Mesenchymal stem cell (in vitro differentiated cells and primary cell): ENCODE results near the gene TECPR2.

ENCODE experiments used
- DNase-seq: peaks from one replicate; pipeline ENCODE4 v3.0.0-alpha.2; 2013
- H2AFZ ChIP-seq: one replicate; pipeline ENCODE4 v1.6.1; 2013; ENCODE audit warnings: low read depth, mild to moderate bottlenecking, control low read depth, inconsistent platforms, low read length, moderate library complexity
- H2AK5ac ChIP-seq: 2 replicates; pipeline ENCODE4 v1.6.1; 2013; ENCODE audit warnings: low read length, moderate library complexity, mild to moderate bottlenecking, inconsistent platforms; ENCODE audit not compliant: severe bottlenecking
- H2BK120ac ChIP-seq: one replicate; pipeline ENCODE4 v1.6.1; 2013; ENCODE audit warnings: low read depth, mild to moderate bottlenecking, inconsistent platforms, low read length, moderate library complexity
- H2BK12ac ChIP-seq, 2 experiments: one replicate each; pipeline ENCODE4 v1.6.1; 2013; ENCODE audit warnings: inconsistent platforms in 2 of 2, low read length in 2 of 2, mild to moderate bottlenecking in 2 of 2, moderate library complexity in 2 of 2, control low read depth in 1 of 2
- H2BK15ac ChIP-seq: one replicate; pipeline ENCODE4 v1.6.1; 2013; ENCODE audit warnings: mild to moderate bottlenecking, low read depth, inconsistent platforms; ENCODE audit not compliant: poor library complexity, severe bottlenecking
- H2BK5ac ChIP-seq: 2 replicates; pipeline ENCODE4 v1.6.1; 2013; ENCODE audit warnings: low read depth, mild to moderate bottlenecking, low read length, control low read depth, inconsistent platforms; ENCODE audit not compliant: poor library complexity, severe bottlenecking
- H3K14ac ChIP-seq, 2 experiments: one replicate each; pipeline ENCODE4 v1.6.1; 2013; ENCODE audit warnings: inconsistent platforms in 2 of 2, low read length in 2 of 2, control low read depth in 1 of 2, mild to moderate bottlenecking in 1 of 2, moderate library complexity in 1 of 2
- H3K18ac ChIP-seq, 2 experiments: one replicate each; pipeline ENCODE4 v1.6.1; 2013; ENCODE audit warnings: inconsistent platforms in 2 of 2, low read length in 2 of 2, control low read depth in 1 of 2, low read depth in 1 of 2, mild to moderate bottlenecking in 1 of 2
- H3K23ac ChIP-seq, 2 experiments: one replicate each; pipeline ENCODE4 v1.6.1; 2013; ENCODE audit warnings: inconsistent platforms in 2 of 2, low read length in 2 of 2, mild to moderate bottlenecking in 2 of 2, moderate library complexity in 2 of 2, control low read depth in 1 of 2
- H3K27ac ChIP-seq: 2 replicates; pipeline ENCODE4 v1.5.1; 2013; ENCODE audit warnings: mild to moderate bottlenecking, moderate library complexity, low read length, control low read depth, inconsistent platforms; ENCODE audit not compliant: poor library complexity, severe bottlenecking
- H3K27me3 ChIP-seq, 2 experiments: 2 replicates each; pipeline versions ENCODE4 v1.6.1 to v1.7.0; 2013; ENCODE audit warnings: low read length in 2 of 2, mild to moderate bottlenecking in 2 of 2, moderate library complexity in 2 of 2, control low read depth in 1 of 2, inconsistent platforms in 1 of 2; ENCODE audit not compliant: control insufficient read depth in 1 of 2, insufficient read depth in 1 of 2
- H3K36me3 ChIP-seq, 2 experiments: 2 replicates each; pipeline versions ENCODE4 v1.6.1 to v1.7.0; 2013; ENCODE audit warnings: low read length in 2 of 2, control low read depth in 1 of 2, inconsistent platforms in 1 of 2, low read depth in 1 of 2, mild to moderate bottlenecking in 1 of 2; ENCODE audit not compliant: insufficient read depth in 2 of 2, control insufficient read depth in 1 of 2
- H3K4ac ChIP-seq, 2 experiments: one replicate each; pipeline ENCODE4 v1.6.1; 2013; ENCODE audit warnings: inconsistent platforms in 2 of 2, low read length in 2 of 2, mild to moderate bottlenecking in 2 of 2, moderate library complexity in 2 of 2, control low read depth in 1 of 2, low read depth in 1 of 2
- H3K4me1 ChIP-seq: 2 replicates; pipeline ENCODE4 v1.6.1; 2013; ENCODE audit warnings: low read depth, low read length, control low read depth; ENCODE audit not compliant: control insufficient read depth, insufficient read depth
- H3K4me2 ChIP-seq: 2 replicates; pipeline ENCODE4 v1.6.1; 2013; ENCODE audit warnings: low read length, mild to moderate bottlenecking, inconsistent platforms; ENCODE audit not compliant: poor library complexity, severe bottlenecking
- H3K4me3 ChIP-seq, 2 experiments: 2 replicates each; pipeline versions ENCODE4 v1.5.1 to v1.7.0; 2013; ENCODE audit warnings: low read length in 2 of 2, mild to moderate bottlenecking in 2 of 2, control low read depth in 1 of 2, low read depth in 1 of 2; ENCODE audit not compliant: insufficient read depth in 1 of 2
- H3K79me1 ChIP-seq: replicated peaks from 2 replicates; pipeline ENCODE4 v1.6.1; 2013; ENCODE audit warnings: mild to moderate bottlenecking, control low read depth, low read length, inconsistent platforms; ENCODE audit not compliant: poor library complexity, severe bottlenecking
- H3K9ac ChIP-seq: 2 replicates; pipeline ENCODE4 v1.7.0; 2013; ENCODE audit warnings: mild to moderate bottlenecking, low read length, moderate library complexity
- H3K9me3 ChIP-seq: 2 replicates; pipeline ENCODE4 v1.7.0; 2013; ENCODE audit warnings: mild to moderate bottlenecking, low read length; ENCODE audit not compliant: control insufficient read depth
- H4K8ac ChIP-seq: one replicate; pipeline ENCODE4 v1.6.1; 2013; ENCODE audit warnings: inconsistent platforms, mild to moderate bottlenecking, low read length, moderate library complexity
- H4K91ac ChIP-seq: one replicate; pipeline ENCODE4 v1.6.1; 2013; ENCODE audit warnings: mild to moderate bottlenecking, low read length, inconsistent platforms
- WGBS: methylation state at CpG from one replicate; pipeline ENCODE4 v1.1.7; 2013; ENCODE audit warnings: mixed read lengths; 5-methylcytosine and 5-hydroxymethylcytosine counted together

Gene TECPR2

GRCh38 chr14:102492531-102492910 lies 129.8 kb downstream of the TECPR2 start:
- Histone ChIP-seq H4K8ac (no peak overlapping the region), H3K4ac (no peak overlapping the region), H4K91ac (no peak overlapping the region), H3K4me1 (no peaks in the 10 kb centered on the region), H2BK12ac (no peak overlapping the region), H3K9ac (no peak overlapping the region), H3K9me3 (no peaks in the 10 kb centered on the region), H3K14ac (no peak overlapping the region), H3K79me1 (peaks cover 3% of the 10 kb centered on the region), H2BK15ac (no peak overlapping the region), H3K27ac (no peak overlapping the region), H3K4me3 (no peak overlapping the region), H3K36me3 (peaks cover 7 to 31% of the 10 kb centered on the region in 2 experiments), H2AK5ac (no peak overlapping the region), H3K23ac (no peak overlapping the region), H2AFZ (no peak overlapping the region), H3K27me3 (no peaks in the 10 kb centered on the region), H2BK5ac (no peak overlapping the region), H3K4me2 (no peak overlapping the region), H3K18ac (no peak overlapping the region), H2BK120ac (no peak overlapping the region)
- DNase-seq: no peak
- 96% methylated on average over 17 of the region's 17 CpGs for whole genome bisulfite sequencing

- no peak overlapping the region for H2AK5ac ChIP-seq
- no peak overlapping the region for H3K9ac ChIP-seq
- no peak overlapping the region for H2BK15ac ChIP-seq
- no peak overlapping the region for H2BK120ac ChIP-seq
- no peak overlapping the region for H4K8ac ChIP-seq
- no peak overlapping the region for H3K23ac ChIP-seq
- 96% methylated on average over 14 of the region's 15 CpGs for WGBS
- H3K9me3 ChIP-seq: no peaks in the 10 kb centered on the region
- no peaks in the 10 kb centered on the region for H3K4me1 ChIP-seq
- no peak overlapping the region for H3K4ac ChIP-seq
- no peak overlapping the region for H3K4me3 ChIP-seq
- no peak overlapping the region for H4K91ac ChIP-seq
- H2BK5ac ChIP-seq: no peak overlapping the region
- no peak for DNase-seq
- no peak overlapping the region for H3K4me2 ChIP-seq
- H3K18ac ChIP-seq: no peak overlapping the region
- H3K27ac ChIP-seq: no peak overlapping the region
- H2AFZ ChIP-seq: no peak overlapping the region
- H3K36me3 ChIP-seq: peaks cover 13 to 37% of the 10 kb centered on the region in 2 experiments
- no peaks in the 10 kb centered on the region for H3K27me3 ChIP-seq
- H3K79me1 ChIP-seq: peaks cover 3% of the 10 kb centered on the region
- no peak overlapping the region for H3K14ac ChIP-seq
- no peak overlapping the region for H2BK12ac ChIP-seq
These were observed 130.4 kb downstream of the TECPR2 start for GRCh38 chr14:102493096-102493495.

- Histone ChIP-seq H3K14ac (no peak overlapping the region), H3K4me2 (no peak overlapping the region), H2BK120ac (no peak overlapping the region), H2AK5ac (no peak overlapping the region), H3K36me3 (peaks cover 18 to 42% of the 10 kb centered on the region in 2 experiments), H3K4ac (no peak overlapping the region), H3K27me3 (no peaks in the 10 kb centered on the region), H4K91ac (no peak overlapping the region), H3K18ac (no peak overlapping the region), H2AFZ (no peak overlapping the region), H2BK5ac (no peak overlapping the region), H2BK15ac (no peak overlapping the region), H3K4me3 (no peak overlapping the region), H2BK12ac (no peak overlapping the region), H3K4me1 (no peaks in the 10 kb centered on the region), H3K79me1 (peaks cover 3% of the 10 kb centered on the region), H3K23ac (no peak overlapping the region), H3K9me3 (no peaks in the 10 kb centered on the region), H3K9ac (no peak overlapping the region), H3K27ac (no peak overlapping the region), H4K8ac (no peak overlapping the region)
- DNase-seq: no peak
- WGBS: 99% methylated on average over 15 of the region's 15 CpGs
These were observed 130.8 kb downstream of the TECPR2 start for GRCh38 chr14:102493585-102493984.

GRCh38 chr14:102495491-102496330 lies 133.0 kb downstream of the TECPR2 start:
- H3K4me1 ChIP-seq: peaks cover 9% of the 10 kb centered on the region
- H2BK5ac ChIP-seq: no peak overlapping the region
- H2BK12ac ChIP-seq: no peak overlapping the region
- WGBS: 96% methylated on average over 26 of the region's 26 CpGs
- H3K9ac ChIP-seq: no peak overlapping the region
- no peak overlapping the region for H2BK15ac ChIP-seq
- H4K8ac ChIP-seq: no peak overlapping the region
- H3K79me1 ChIP-seq: peaks cover 3% of the 10 kb centered on the region
- no peak overlapping the region for H2AK5ac ChIP-seq
- no peak overlapping the region for H4K91ac ChIP-seq
- H3K36me3 ChIP-seq: peaks cover 27 to 60% of the 10 kb centered on the region in 2 experiments
- no peak overlapping the region for H3K18ac ChIP-seq
- no peak overlapping the region for H3K27ac ChIP-seq
- H3K4ac ChIP-seq: no peak overlapping the region
- no peak overlapping the region for H3K23ac ChIP-seq
- H2AFZ ChIP-seq: no peak overlapping the region
- no peaks in the 10 kb centered on the region for H3K27me3 ChIP-seq
- DNase-seq: no peak
- no peak overlapping the region for H3K4me2 ChIP-seq
- H2BK120ac ChIP-seq: no peak overlapping the region
- H3K4me3 ChIP-seq: no peak overlapping the region
- no peak overlapping the region for H3K14ac ChIP-seq
- H3K9me3 ChIP-seq: no peaks in the 10 kb centered on the region
